HG03060 (cell line): Measurements from ENCODE around the gene EIF3F.

Source experiments
- ATAC-seq: cut with Tn5 transposase; IDR thresholded peaks from one replicate; pipeline ENCODE4 v1.9.1; 2021; ENCODE audit warnings: low read depth, moderate number of reproducible peaks; ENCODE audit not compliant: unreplicated experiment

Gene EIF3F

DNA sequence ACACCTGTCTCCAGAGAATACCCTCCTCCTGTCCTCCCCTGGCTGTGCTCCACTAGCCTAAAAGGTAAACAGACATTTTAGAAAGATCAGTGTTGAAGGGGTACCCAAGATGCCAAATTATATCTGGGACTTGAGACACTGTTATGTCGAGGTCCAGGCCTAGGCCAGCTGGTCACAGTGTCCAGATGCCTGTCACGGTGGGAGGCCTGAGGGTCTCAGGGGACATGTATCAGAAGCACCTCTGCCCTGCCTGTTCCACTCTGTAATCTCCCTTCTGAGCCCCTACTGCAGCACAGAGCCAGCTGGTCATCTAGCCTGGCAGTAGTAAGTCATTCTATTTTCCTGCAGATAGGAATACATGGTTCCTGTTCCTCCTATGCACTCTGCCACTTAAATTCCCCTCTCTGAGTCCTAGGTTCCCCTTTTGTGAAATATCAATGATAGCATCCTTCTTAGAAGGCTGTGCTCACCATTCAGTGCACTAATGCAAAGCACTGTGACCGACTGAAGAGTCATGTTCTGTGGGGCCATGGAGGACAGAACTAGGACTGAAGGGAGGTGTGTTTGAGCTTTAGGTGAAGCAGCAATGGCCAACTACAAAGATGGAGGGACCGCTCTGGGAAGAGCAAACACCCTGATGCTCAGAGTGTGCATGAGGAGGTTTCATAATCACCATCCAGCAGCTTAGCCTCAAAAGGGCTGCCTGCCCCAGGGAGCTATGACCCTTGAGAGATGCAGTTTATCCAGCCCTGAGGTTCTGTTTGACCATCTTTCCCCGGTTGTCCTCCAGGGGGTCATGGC lies 49.1 kb downstream of the EIF3F start:
- ATAC-seq: no peak

DNA sequence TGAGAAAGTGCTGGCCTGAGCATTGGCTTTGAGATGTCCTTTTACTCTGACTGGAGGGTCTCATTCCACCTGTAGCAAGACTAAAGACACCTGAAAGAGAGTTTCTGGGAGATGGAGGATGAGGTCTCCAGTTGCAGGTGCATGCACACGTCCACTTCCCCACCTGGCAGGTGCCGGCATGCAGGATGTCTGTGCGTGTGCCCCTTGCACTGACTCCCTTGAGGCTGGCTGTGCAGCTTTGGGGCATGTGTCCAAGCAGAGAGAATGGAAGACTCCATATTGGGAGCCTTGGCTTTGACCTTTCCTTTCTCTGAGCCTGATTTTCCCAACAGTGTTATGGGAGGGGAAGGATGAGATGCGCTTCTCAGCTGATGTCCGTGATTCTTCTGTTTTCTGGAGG lies 49.8 kb downstream of the EIF3F start:
- ATAC-seq: no peak

DNA sequence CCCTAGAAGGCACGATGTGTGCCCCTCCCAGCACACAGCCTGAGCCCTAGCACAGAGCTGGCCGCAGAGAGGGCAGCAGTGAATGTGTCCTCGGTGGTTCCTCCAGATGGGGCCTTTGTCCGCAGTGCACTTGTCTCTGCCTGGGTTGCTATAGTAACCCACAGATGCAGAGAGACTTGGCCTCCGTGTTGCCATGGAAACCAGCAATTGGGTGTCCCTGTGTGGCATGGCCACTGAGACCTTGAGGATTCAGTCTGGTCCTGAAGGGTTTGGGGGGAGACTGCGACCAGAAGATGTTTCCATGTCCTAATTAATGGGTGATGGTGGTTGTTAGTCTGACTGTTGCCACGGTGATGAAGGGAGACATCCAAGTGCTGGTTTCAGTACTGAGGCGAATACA lies 51.3 kb downstream of the EIF3F start:
- ATAC-seq: no peak

DNA sequence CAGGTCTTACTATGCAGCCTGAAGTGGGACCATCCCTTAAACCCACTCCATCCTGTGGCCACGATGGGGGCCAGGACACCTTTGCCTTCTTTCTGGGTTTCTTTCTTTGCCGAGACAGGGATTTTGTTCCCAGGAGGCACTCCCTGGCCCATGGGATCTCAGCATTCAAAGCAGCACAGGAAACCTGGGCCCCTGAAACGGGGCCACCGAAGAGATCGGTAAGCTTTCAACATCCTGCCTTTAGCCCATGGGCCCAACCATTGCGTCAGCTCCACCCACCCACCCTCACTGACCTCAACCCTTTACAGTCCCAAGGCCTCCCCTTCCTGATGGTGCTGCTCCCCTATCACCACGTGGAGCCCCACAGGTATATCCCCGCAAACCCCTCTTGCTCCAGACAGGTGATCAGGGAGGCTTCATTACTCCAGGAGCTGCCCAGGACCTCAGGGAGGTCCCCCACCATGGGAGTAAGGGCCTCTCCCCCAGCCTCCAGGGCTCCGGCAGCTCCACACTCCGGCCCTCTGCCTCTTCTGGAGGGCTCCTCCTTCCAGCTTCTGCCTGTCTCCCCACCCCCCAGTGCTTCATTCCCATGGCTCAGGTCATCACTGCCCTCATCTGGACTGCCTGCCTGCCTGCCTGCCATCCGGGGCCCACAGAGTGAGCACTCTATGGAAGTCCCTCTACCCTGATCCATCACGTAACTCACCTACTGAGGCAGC lies 51.8 kb downstream of the EIF3F start:
- ATAC-seq: no peak

DNA sequence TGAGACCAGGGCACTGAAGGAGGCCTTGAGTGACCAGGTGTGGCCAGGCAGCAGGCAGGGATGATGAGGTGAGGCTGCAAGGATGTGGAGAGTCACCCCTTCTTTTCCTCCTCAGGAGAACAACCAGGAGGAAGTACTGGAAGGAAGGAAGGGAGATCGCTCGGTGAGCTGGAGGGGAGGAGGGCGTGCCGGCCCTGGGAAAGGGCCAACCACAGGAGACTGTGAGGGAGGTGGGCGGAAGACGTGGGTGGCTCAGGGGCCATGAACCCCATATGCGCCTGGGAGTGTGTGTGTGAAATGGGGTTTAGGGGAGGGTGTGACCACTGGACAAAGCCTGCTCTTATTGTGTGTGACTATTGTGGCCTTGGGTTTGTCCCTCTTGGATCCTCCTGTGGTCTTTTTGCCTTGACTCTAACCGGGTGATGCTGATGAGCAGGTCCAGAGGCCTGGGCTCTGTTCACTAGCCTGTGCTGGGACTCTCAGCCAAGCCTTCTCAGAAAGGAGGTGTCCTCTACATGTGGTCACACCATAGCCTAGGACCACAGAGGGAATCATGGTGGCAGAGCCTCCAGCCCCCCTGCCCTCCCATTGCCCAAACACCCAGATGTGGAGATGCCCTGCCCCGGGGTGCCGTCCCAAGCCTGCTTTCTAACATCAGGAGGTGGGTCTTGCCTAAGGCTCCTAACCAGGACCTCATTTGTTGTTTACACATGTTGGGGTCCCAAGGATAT lies 52.6 kb downstream of the EIF3F start:
- ATAC-seq: no peak

DNA sequence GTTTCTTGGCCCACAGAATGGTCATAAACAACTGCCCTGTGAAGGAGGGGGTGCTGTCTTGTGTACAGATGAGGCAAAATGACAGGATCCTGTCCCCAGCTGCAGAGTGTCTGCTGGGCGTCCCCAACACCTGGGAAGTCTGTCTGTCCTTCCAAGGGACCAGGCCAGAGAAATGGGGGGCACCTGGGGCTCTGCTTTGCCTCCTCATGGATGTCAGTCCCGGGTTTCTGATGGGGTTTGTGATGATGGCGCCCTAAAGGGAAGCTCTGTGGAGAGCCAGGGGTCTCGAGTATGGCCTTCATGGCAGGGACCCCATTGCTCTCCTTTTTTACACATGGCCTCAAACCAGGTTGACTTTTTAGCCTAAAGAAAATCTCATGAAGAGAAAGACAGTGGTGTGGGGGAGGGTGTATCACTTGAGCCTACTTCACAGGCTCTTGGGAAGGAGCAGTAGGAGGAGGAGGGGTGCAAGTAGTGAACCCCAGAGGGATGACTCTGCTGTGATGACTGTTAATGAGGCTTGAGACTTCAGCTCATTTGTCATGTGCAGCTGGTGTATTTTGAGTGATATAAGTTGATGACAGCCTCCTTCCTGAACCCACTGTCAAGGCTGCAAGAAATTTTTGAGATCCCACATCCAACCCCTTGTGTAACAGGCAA lies 53.3 kb downstream of the EIF3F start:
- no peak for ATAC-seq

DNA sequence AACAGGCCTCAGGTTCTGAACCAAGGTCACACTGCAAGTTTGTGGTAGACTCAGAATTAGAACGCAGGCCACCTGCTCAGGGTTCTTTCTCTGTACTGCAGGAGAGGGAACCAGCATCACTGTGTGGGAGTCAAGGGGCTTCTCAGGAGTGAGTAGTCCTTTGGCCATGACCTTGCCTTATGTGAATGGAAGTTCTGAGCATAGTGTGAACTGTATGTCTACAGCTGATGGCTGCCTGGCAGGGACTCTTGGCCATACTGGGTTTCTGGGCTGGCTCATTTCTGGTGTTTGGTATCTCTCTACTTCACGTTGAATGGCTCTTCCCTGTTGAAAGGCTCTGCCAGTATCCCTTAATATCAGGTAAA lies 53.8 kb downstream of the EIF3F start:
- no peak for ATAC-seq

DNA sequence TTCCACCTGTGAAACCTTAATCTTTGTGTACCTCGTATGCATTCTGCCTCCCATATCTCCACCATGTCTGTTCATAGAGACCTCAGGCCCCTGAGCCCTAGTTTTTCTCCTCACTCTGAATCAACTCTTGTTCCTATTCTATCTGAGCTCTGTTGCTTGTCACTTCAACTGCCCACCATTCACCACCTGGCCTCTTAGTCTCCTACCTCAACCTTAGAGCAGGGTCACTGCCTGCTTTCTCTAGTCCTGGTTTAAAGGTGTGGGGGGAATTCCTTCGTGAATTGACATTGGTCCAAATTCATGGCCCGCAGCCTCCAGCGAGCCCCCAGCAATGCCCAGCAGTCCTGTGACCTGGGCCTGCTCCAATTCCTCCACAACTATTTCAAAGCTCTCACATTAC lies 54.4 kb downstream of the EIF3F start:
- no peak for ATAC-seq

DNA sequence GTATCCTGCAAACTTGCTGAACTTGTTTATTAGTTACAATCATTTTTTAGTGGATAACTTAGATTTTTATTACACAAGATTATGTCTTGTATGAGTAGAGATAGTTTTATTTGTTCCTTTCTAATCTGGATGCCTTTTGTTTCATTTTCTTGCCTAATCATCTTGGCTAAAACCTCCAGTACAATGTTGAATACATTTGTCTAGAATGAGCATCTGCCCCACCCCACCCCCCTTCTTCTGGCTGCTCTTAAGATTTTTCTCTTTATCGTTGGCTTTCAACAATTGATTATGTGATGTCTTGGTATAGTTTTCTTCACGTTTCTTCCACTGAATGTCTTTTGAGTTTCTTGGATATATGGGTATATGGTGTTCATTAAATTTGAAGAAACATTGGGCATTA lies 56.6 kb downstream of the EIF3F start:
- no peak for ATAC-seq

DNA sequence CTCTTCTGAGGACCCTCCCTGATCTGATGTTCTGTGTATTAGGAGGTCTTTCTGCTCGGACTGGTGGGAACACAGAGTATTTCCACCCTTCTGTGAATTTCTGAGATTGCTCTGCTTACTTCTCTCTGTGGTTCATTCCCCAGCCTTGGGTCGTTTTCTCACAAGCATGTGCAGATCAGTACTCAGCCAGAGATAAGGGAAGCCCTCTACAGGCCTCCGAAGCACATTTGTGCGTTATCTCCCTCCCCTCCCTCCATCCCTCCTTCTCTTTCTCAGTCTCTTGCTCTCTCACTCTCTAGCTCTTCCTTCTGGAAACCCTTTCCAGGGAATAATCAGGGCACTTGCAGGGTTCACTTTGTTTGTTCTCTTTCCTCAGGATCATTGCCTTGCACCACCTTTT lies 58.7 kb downstream of the EIF3F start:
- ATAC-seq: no peak

DNA sequence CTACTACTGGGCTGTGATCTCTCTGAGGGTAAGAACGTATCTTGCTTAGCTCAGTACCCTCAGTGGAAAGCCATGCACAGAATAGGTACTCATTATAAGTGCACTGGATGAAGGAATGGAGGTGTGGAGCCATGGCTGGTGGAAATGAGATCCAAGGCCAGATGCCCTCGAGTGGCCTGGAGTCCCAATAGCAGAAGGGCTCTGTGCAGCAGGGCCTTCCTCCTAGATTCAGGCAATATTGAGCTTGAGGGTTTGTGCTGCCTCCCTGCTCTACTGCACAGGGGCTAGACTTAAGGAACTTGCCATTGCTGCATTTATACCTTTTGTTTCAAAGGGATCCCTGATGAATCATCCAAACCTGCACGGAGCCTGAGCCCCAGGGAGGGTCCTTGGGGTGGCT lies 60.2 kb downstream of the EIF3F start:
- no peak for ATAC-seq

DNA sequence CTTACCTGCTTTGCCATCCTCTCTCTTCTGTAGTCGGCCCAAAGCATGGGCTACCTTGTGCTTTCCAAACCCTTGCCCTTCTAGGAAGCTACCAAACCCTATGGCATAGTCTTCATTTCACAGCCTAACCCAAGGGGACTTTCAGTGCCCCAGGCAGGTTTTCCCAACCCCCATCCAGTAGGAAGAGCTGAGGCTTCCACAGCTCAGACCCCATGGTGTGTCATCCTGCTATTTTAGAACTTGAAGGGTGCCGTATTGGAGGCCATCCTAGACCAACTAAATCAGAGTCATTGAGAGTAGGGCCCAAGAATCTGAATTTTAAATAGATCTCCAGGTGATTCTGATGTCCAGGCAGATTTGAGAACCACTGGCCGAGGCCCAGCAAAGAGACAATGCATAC lies 61.9 kb downstream of the EIF3F start:
- ATAC-seq: no peak
